GM23338 (cell line): ENCODE data around the gene SRF. TPM values are rescaled to one million over a fixed set of nuclear protein-coding genes. Genes with fewer than 3 reads are reported as not detected.

Experiments
- ATAC-seq: fragments of 200-7000 bp; cut with Tn5 transposase; 3 replicates; pipeline ENCODE4 v1.9.1; 2020
- DNase-seq: peaks from one replicate; pipeline ENCODE4 v3.0.0-alpha.2; 2015; ENCODE audit warnings: low spot score
- H2AFZ ChIP-seq: fragments of 200-600 bp; sonication (generic); 2 replicates; pipeline ENCODE4 v1.8.0; 2016; ENCODE audit warnings: antibody characterized with exemption, mild to moderate bottlenecking, moderate library complexity
- H3F3A ChIP-seq: fragments of 200-600 bp; sonication (generic); replicated peaks from 2 replicates; pipeline ENCODE4 v1.8.0; 2017; ENCODE audit warnings: antibody characterized with exemption, mixed run types, low read depth
- H3K27ac ChIP-seq: fragments of 200-600 bp; sonication (generic); 2 replicates; pipeline ENCODE4 v1.6.1; 2016; ENCODE audit warnings: low read depth
- H3K27me3 ChIP-seq: fragments of 200-600 bp; sonication (generic); 2 replicates; pipeline ENCODE4 v1.8.0; 2016; ENCODE audit warnings: mild to moderate bottlenecking, mixed run types, moderate library complexity; ENCODE audit not compliant: insufficient read depth
- H3K36me3 ChIP-seq: fragments of 200-600 bp; sonication (generic); 2 replicates; pipeline ENCODE4 v1.8.0; 2016; ENCODE audit warnings: mild to moderate bottlenecking; ENCODE audit not compliant: insufficient read depth
- H3K4me1 ChIP-seq: fragments of 200-600 bp; sonication (generic); 2 replicates; pipeline ENCODE4 v1.8.0; 2016; ENCODE audit warnings: mild to moderate bottlenecking, moderate library complexity; ENCODE audit not compliant: insufficient read depth
- H3K4me2 ChIP-seq: fragments of 200-600 bp; sonication (generic); 2 replicates; pipeline ENCODE4 v1.7.1; 2017; ENCODE audit warnings: mixed run types
- H3K4me3 ChIP-seq: fragments of 200-600 bp; sonication (generic); 2 replicates; pipeline ENCODE4 v1.6.1; 2016; ENCODE audit warnings: mixed run types
- H3K79me2 ChIP-seq: fragments of 200-600 bp; sonication (generic); replicated peaks from 2 replicates; pipeline ENCODE4 v1.8.0; 2017; ENCODE audit warnings: mild to moderate bottlenecking; ENCODE audit not compliant: insufficient read depth
- H3K9me2 ChIP-seq: fragments of 200-600 bp; sonication (generic); 2 replicates; pipeline ENCODE4 v1.8.0; 2017; ENCODE audit not compliant: insufficient read depth
- H4K20me1 ChIP-seq: fragments of 200-600 bp; sonication (generic); replicated peaks from 2 replicates; pipeline ENCODE4 v1.8.0; 2017; ENCODE audit warnings: mild to moderate bottlenecking; ENCODE audit not compliant: insufficient read depth
- H3K27ac Mint-ChIP-seq: 2 replicates; pipeline ENCODE4 v1.8.0; 2020; ENCODE audit warnings: inconsistent platforms, mild to moderate bottlenecking, moderate library complexity, mixed read lengths
- H3K27me3 Mint-ChIP-seq: 3 replicates; pipeline ENCODE4 v1.8.0; 2022; ENCODE audit warnings: low read depth, mild to moderate bottlenecking, moderate library complexity, mixed read lengths, inconsistent platforms; ENCODE audit not compliant: insufficient read depth, poor library complexity
- H3K36me3 Mint-ChIP-seq: 3 replicates; pipeline ENCODE4 v1.8.0; 2021; ENCODE audit warnings: low read depth, mild to moderate bottlenecking, inconsistent platforms, moderate library complexity, mixed read lengths
- H3K4me1 Mint-ChIP-seq: 3 replicates; pipeline ENCODE4 v1.8.0; 2020; ENCODE audit warnings: mild to moderate bottlenecking, inconsistent platforms, mixed read lengths
- H3K4me3 Mint-ChIP-seq: 3 replicates; pipeline ENCODE4 v1.8.0; 2021; ENCODE audit warnings: moderate library complexity, mild to moderate bottlenecking, inconsistent platforms, mixed read lengths
- H3K9me3 Mint-ChIP-seq: 3 replicates; pipeline ENCODE4 v1.8.0; 2020; ENCODE audit warnings: moderate library complexity, mild to moderate bottlenecking, inconsistent platforms, mixed read lengths
- CREB1 ChIP-seq: fragments of 250-450 bp; sonication (Bioruptor Pico); IDR thresholded peaks from 2 replicates; pipeline ENCODE4 v1.5.0; 2020; ENCODE audit warnings: low read depth, mild to moderate bottlenecking, moderate library complexity
- CTCF ChIP-seq, 2 experiments: fragments of 200-600 bp in 1 of 2; sonication (generic) in 1 of 2; conservative IDR thresholded peaks; 2 replicates each; pipeline versions ENCODE4 v1.5.1 to v1.6.1; 2016 to 2017; ENCODE audit warnings: antibody characterized with exemption in 2 of 2, low read depth in 2 of 2, mild to moderate bottlenecking in 2 of 2, moderate library complexity in 1 of 2
- EZH2 ChIP-seq: fragments of 200-600 bp; sonication (generic); IDR thresholded peaks from one replicate; pipeline ENCODE4 v1.8.0; 2017; ENCODE audit warnings: antibody characterized with exemption, mild to moderate bottlenecking, low read depth; ENCODE audit not compliant: unreplicated experiment
- EZH2phosphoT487 ChIP-seq: fragments of 200-600 bp; sonication (generic); IDR thresholded peaks from one replicate; pipeline ENCODE4 v1.8.1; 2018; ENCODE audit warnings: antibody characterized with exemption; ENCODE audit not compliant: unreplicated experiment
- NANOG ChIP-seq: IDR thresholded peaks from 2 replicates; pipeline ENCODE4 v1.6.1; 2016; ENCODE audit warnings: antibody characterized with exemption, borderline replicate concordance
- POLR2AphosphoS5 ChIP-seq: IDR thresholded peaks from 2 replicates; pipeline ENCODE4 v1.6.1; 2016; ENCODE audit warnings: antibody characterized with exemption, low read depth
- REST ChIP-seq: IDR thresholded peaks from one replicate; pipeline ENCODE4 v1.6.1; 2018; ENCODE audit warnings: antibody characterized with exemption; ENCODE audit not compliant: unreplicated experiment
- STAT1 ChIP-seq: IDR thresholded peaks from one replicate; pipeline ENCODE4 v1.6.1; 2016; ENCODE audit warnings: antibody characterized with exemption; ENCODE audit not compliant: unreplicated experiment
- ZNF114 ChIP-seq: fragments of 250-450 bp; sonication (Bioruptor Pico); IDR thresholded peaks from 2 replicates; pipeline ENCODE4 v1.5.0; 2020; ENCODE audit warnings: mild to moderate bottlenecking, moderate library complexity
- ZNF331 ChIP-seq: fragments of 250-450 bp; sonication (Bioruptor Pico); IDR thresholded peaks from 2 replicates; pipeline ENCODE4 v1.5.0; 2020; ENCODE audit warnings: low read depth, mild to moderate bottlenecking, moderate library complexity
- polyA plus RNA-seq: library from polyadenylated mRNA; unstranded; fragments of >200 nt; fragmentation: Nextera tagmentation; extraction: Ambion mirVana; gene quantifications from 2 replicates; pipeline ENCODE4 v1.2.1, GENCODE V29; 2016
- total RNA-seq: library from RNA; depleted of rRNA; stranded (reverse); fragments of >200 nt; shearing (Covaris generic); gene quantifications from 2 replicates; pipeline ENCODE4 v1.2.3, GENCODE V29; 2014
- TF ChIP-seq, protein P1 (sequence below): fragments of 250-450 bp; sonication (Bioruptor Pico); IDR thresholded peaks from 2 replicates; pipeline ENCODE4 v1.5.0; 2020; ENCODE audit warnings: mild to moderate bottlenecking, moderate library complexity
- TF ChIP-seq, protein P2 (sequence below): IDR thresholded peaks from 2 replicates; pipeline ENCODE4 v1.6.1; 2016; ENCODE audit warnings: antibody characterized with exemption

SRF gene
- total and polyA plus RNA-seq, 2 experiments from 2014 or later: 9.9 to 54.9 TPM

DNA sequence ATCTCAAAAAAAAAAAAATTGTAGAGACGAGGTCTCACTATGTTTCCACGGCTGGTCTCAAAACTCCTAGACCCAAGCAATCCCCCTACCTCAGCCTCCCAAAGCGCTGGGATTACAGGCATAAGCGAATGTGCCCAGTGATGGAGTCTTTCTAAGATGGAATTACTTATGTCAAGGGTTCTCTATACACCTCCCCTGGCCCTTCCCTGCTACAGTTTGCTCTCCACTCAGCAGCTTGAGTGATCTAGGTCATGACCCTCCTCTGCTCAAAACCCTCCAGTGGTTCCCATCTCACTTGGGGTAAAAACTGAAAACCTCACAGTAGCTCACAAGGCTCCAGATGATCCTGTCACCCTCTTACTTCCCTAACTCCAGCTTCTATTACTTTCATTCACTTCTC, 60.0 kb downstream of the SRF start:
- no peak overlapping the region for H3K27ac Mint-ChIP-seq
- no peak overlapping the region for H2AFZ ChIP-seq
- H3K4me3 Mint-ChIP-seq: no peak overlapping the region; the same call in 2 of the 3 replicates

More for the DNA sequence above, 60.0 kb downstream of the SRF start:
- H3K27ac ChIP-seq: no peak overlapping the region
- H3K4me3 ChIP-seq: no peak overlapping the region
- DNase-seq: no peak
- Mint-ChIP-seq H3K9me3 (no peaks in the 10 kb centered on the region; the same call in 2 of the 3 replicates), H3K36me3 (peaks cover 10% of the 10 kb centered on the region), H3K27me3 (peaks cover 28% of the 10 kb centered on the region), H3K4me1 (peaks cover 4% of the 10 kb centered on the region; the same call in 2 of the 3 replicates)
- TF ChIP-seq REST (no peak), ZNF331 (CRISPR knock-in tag) (no peak), ZNF114 (CRISPR knock-in tag) (no peak), CREB1 (no peak), NANOG (no peak), EZH2 (no peak), STAT1 (no peak), POLR2AphosphoS5 (no peak), EZH2phosphoT487 (no peak), CTCF (conservative IDR thresholded peaks at IDR 0.05; ENCODE audit: low read depth in 2 of 2) (no peak)
- TF ChIP-seq, protein P1, sequence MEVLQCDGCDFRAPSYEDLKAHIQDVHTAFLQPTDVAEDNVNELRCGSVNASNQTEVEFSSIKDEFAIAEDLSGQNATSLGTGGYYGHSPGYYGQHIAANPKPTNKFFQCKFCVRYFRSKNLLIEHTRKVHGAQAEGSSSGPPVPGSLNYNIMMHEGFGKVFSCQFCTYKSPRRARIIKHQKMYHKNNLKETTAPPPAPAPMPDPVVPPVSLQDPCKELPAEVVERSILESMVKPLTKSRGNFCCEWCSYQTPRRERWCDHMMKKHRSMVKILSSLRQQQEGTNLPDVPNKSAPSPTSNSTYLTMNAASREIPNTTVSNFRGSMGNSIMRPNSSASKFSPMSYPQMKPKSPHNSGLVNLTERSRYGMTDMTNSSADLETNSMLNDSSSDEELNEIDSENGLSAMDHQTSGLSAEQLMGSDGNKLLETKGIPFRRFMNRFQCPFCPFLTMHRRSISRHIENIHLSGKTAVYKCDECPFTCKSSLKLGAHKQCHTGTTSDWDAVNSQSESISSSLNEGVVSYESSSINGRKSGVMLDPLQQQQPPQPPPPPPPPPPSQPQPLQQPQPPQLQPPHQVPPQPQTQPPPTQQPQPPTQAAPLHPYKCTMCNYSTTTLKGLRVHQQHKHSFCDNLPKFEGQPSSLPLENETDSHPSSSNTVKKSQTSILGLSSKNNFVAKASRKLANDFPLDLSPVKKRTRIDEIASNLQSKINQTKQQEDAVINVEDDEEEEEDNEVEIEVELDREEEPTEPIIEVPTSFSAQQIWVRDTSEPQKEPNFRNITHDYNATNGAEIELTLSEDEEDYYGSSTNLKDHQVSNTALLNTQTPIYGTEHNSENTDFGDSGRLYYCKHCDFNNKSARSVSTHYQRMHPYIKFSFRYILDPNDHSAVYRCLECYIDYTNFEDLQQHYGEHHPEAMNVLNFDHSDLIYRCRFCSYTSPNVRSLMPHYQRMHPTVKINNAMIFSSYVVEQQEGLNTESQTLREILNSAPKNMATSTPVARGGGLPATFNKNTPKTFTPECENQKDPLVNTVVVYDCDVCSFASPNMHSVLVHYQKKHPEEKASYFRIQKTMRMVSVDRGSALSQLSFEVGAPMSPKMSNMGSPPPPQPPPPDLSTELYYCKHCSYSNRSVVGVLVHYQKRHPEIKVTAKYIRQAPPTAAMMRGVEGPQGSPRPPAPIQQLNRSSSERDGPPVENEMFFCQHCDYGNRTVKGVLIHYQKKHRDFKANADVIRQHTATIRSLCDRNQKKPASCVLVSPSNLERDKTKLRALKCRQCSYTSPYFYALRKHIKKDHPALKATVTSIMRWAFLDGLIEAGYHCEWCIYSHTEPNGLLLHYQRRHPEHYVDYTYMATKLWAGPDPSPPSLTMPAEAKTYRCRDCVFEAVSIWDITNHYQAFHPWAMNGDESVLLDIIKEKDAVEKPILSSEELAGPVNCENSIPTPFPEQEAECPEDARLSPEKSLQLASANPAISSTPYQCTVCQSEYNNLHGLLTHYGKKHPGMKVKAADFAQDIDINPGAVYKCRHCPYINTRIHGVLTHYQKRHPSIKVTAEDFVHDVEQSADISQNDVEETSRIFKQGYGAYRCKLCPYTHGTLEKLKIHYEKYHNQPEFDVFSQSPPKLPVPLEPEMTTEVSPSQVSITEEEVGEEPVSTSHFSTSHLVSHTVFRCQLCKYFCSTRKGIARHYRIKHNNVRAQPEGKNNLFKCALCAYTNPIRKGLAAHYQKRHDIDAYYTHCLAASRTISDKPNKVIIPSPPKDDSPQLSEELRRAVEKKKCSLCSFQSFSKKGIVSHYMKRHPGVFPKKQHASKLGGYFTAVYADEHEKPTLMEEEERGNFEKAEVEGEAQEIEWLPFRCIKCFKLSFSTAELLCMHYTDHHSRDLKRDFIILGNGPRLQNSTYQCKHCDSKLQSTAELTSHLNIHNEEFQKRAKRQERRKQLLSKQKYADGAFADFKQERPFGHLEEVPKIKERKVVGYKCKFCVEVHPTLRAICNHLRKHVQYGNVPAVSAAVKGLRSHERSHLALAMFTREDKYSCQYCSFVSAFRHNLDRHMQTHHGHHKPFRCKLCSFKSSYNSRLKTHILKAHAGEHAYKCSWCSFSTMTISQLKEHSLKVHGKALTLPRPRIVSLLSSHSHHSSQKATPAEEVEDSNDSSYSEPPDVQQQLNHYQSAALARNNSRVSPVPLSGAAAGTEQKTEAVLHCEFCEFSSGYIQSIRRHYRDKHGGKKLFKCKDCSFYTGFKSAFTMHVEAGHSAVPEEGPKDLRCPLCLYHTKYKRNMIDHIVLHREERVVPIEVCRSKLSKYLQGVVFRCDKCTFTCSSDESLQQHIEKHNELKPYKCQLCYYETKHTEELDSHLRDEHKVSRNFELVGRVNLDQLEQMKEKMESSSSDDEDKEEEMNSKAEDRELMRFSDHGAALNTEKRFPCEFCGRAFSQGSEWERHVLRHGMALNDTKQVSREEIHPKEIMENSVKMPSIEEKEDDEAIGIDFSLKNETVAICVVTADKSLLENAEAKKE (CRISPR knock-in tag): no peak
- TF ChIP-seq, protein P2, sequence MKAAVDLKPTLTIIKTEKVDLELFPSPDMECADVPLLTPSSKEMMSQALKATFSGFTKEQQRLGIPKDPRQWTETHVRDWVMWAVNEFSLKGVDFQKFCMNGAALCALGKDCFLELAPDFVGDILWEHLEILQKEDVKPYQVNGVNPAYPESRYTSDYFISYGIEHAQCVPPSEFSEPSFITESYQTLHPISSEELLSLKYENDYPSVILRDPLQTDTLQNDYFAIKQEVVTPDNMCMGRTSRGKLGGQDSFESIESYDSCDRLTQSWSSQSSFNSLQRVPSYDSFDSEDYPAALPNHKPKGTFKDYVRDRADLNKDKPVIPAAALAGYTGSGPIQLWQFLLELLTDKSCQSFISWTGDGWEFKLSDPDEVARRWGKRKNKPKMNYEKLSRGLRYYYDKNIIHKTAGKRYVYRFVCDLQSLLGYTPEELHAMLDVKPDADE: no peak
- no peaks in the 10 kb centered on the region for H3K36me3 ChIP-seq
- peaks cover 36% of the 10 kb centered on the region for H3K27me3 ChIP-seq
- H3K4me1 ChIP-seq: 0 out of 2 replicates have a peak, but pooled peaks cover 4% of the 10 kb centered on the region
- no peak for ATAC-seq
- no peaks in the 10 kb centered on the region for H3K9me2 ChIP-seq
- no peaks in the 10 kb centered on the region; the same call in 1 of the 2 replicates for H4K20me1 ChIP-seq
- H3F3A ChIP-seq: peaks cover 6% of the 10 kb centered on the region; the same call in 1 of the 2 replicates
- no peak overlapping the region for H3K4me2 ChIP-seq
- no peaks in the 10 kb centered on the region for H3K79me2 ChIP-seq
